HG03097 (cell line): ENCODE results near the gene TRDMT1.

Experiments used
- ATAC-seq: cut with Tn5 transposase; IDR thresholded peaks from one replicate; pipeline ENCODE4 v1.9.1; 2021; ENCODE audit not compliant: unreplicated experiment, low FRiP score

The TRDMT1 gene

DNA sequence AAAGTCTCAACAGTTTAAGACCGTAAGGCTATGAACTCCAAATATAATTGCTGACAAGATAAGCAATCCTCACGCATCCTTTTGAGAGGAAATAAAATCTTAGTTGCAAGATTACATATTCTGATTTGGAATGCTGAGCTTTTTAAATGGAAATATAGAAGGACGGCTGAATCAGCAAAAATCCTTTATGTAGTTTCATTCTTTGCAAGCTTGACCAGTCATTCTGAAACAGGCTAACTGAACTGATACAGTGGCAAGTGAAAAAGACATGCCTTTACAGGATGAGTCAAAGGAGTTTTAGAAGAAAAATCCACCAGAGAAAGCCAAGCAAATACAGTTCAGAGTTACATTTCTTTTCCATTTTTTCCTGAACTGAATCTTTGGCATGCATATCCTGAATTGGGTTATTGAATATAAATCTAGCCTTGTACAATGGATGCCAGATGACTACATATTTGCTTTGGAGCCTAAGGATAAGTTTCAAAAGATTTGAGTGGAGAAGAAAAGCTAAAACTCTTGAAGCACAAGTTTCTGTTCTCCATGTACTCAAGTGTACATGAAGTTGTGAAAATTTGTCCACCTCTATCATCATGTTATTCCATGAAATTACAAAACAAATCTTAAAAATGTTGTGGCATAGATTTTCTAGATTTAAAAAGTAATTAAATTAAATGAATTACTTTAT lies 30.9 kb upstream of the TRDMT1 start:
- no peak for ATAC-seq

DNA sequence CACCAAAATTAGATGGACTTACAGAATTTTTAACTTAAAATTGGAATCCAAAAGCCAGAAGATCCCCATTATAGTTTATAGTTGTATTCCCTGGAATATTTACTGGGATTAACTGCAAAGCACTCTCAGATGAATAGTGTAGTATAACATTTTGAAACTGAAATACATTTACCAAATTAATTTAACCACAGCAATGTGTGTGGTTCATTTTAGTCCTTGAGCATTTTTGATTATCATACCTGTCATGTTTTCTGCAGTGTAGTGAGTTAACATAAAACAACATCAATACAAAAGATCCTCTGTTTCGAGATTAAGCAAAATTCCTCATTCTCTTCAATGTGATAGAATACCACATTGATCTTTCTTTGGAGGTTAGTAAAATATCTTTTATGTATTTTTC lies 30.3 kb upstream of the TRDMT1 start:
- no peak for ATAC-seq

DNA sequence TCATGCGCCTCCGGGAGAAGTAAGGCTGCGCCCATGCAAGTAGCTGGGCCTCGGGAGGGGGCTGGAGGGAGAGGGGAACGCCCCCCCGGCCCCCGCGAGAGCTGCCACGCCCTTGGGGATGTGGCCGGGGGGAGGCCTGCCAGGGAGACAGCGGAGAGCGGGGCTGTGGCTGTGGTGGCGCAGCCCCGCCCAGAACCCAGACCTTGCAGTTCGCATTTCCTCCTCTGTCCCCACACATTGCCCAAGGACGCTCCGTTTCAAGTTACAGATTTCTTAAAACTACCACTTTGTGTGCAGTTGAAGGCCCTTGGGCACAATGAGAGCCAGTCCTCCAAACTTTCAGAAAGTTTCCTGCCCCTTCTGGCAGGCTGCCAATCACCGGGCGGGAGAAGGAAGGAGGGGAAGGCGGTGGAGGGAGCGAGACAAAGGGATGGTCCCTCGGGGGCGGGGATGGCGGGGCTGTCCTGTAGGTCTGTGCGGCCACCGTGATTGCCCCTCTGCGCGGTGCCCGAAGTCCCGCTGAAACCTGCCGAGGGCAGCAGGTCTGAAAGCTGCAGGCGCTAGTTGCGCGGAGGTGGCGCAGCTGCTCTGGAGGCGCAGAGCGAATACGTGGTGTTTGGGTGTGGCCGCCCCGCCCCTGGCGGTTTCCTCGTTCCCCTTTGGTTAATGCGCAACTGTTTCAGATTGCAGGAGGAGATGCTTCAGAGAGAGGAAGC lies 28.7 kb upstream of the TRDMT1 start:
- peak; percentile 40 for ATAC-seq

DNA sequence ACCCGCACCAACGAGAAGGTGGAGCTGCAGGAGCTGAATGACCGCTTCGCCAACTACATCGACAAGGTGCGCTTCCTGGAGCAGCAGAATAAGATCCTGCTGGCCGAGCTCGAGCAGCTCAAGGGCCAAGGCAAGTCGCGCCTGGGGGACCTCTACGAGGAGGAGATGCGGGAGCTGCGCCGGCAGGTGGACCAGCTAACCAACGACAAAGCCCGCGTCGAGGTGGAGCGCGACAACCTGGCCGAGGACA lies 28.2 kb upstream of the TRDMT1 start:
- ATAC-seq: peak; percentile 2

DNA sequence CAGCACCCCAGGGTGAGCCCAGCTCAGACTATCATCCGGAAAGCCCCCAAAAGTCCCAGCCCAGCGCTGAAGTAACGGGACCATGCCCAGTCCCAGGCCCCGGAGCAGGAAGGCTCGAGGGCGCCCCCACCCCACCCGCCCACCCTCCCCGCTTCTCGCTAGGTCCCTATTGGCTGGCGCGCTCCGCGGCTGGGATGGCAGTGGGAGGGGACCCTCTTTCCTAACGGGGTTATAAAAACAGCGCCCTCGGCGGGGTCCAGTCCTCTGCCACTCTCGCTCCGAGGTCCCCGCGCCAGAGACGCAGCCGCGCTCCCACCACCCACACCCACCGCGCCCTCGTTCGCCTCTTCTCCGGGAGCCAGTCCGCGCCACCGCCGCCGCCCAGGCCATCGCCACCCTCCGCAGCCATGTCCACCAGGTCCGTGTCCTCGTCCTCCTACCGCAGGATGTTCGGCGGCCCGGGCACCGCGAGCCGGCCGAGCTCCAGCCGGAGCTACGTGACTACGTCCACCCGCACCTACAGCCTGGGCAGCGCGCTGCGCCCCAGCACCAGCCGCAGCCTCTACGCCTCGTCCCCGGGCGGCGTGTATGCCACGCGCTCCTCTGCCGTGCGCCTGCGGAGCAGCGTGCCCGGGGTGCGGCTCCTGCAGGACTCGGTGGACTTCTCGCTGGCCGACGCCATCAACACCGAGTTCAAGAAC lies 27.7 kb upstream of the TRDMT1 start:
- ATAC-seq: peak; percentile 26

- ATAC-seq: peak; percentile 36
These were observed 26.9 kb upstream of the TRDMT1 start, which contains the start of gene VIM for GRCh38 chr10:17228091-17229015. TSS of gene VIM (plus strand) at chr10:17228241. CDS start at chr10:17229423, 1,182 bp downstream.

- ATAC-seq: no peak
These were observed 26.1 kb upstream of the TRDMT1 start for GRCh38 chr10:17227367-17228090.

- no peak for ATAC-seq
These were observed 25.4 kb upstream of the TRDMT1 start for GRCh38 chr10:17226891-17227303.

DNA sequence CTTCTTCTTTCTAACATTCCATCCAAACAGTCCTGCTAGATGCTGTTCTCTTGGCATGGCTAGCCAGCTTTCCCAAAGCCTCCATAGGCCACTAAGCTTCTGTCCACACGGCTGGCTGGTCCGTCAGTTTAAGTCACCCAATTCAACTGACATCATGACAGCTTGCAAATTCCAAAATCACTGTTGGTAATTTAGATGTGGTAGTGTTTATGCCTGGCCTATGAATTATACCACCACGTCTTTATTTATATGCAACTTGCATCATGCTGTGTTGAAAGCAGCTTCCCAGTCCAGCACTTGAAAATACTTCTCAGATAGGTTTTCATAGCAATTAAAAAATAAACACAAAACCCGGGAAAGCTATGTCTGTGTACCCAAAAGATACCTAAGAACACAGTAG lies 24.3 kb upstream of the TRDMT1 start:
- ATAC-seq: no peak

DNA sequence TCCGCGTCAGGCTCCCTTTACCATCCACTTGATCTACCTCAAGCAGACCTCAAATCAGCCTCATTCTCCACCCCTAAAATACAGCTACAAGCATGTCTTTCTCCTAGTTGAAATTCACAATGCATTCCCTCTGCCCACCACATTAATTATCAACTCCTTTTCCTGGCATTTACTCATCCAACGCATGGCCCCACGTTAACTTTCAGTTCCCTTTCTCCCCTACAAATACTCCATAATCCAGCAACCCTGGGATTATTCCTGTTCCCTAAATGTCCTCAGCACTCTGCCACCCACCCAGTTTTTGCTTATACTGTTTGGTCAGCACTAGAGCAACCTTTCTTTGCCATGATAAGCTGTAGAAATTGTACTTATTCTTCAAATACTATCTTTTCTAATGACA lies 20.9 kb upstream of the TRDMT1 start:
- ATAC-seq: no peak

- ATAC-seq: no peak
These were observed 19.2 kb upstream of the TRDMT1 start for GRCh38 chr10:17220652-17221100.

DNA sequence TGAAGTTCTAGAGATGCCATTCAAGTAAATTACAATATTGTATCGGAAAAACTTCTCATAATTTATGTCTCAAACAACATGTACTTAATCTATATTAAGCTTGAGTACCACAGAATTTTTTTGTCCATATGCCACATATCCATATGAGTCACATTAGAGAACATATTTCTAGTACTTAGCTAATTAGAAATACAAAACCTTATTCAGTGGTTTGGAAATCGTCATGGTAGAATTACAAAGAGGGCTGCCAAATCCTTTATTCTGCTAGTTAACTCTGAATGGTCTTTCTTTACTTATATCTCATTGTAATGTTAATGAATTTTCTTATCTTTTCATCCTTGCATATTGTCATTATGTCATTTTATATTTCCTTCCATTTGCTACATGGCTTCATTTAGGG lies 17.6 kb upstream of the TRDMT1 start:
- ATAC-seq: no peak

DNA sequence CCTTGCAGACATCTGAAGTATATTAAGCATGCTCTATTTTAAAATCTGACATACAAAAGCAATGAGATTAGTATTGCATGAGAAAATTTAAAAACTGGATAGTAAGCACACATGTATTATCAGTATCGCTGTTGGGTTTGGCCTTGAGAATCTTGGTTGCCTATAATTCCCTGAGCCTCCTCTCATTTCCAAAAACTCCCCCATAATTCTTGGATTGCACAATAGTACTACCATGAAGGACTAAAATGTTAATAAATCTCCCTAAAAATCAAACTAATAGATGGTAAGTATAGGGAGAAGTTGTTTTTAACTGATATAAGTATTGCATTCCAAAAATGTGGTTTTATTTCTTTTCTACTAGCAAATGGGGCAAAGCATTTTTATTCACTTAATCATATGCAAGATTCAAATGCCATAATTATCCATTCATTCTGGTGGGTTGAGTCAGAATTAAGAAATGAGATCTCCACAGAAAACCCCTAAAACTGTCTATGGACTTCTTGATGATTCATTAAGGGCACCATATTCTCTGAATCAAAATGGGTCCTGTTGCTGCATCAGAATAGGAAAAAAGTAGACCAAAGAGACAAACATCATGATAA lies 16.3 kb upstream of the TRDMT1 start:
- ATAC-seq: no peak

GRCh38 chr10:17216901-17217395 lies 15.5 kb upstream of the TRDMT1 start:
- no peak for ATAC-seq

- ATAC-seq: peak; percentile 100
These were observed 14.9 kb upstream of the TRDMT1 start for GRCh38 chr10:17216217-17216900.

GRCh38 chr10:17215782-17216122 lies 14.3 kb upstream of the TRDMT1 start:
- no peak for ATAC-seq

DNA sequence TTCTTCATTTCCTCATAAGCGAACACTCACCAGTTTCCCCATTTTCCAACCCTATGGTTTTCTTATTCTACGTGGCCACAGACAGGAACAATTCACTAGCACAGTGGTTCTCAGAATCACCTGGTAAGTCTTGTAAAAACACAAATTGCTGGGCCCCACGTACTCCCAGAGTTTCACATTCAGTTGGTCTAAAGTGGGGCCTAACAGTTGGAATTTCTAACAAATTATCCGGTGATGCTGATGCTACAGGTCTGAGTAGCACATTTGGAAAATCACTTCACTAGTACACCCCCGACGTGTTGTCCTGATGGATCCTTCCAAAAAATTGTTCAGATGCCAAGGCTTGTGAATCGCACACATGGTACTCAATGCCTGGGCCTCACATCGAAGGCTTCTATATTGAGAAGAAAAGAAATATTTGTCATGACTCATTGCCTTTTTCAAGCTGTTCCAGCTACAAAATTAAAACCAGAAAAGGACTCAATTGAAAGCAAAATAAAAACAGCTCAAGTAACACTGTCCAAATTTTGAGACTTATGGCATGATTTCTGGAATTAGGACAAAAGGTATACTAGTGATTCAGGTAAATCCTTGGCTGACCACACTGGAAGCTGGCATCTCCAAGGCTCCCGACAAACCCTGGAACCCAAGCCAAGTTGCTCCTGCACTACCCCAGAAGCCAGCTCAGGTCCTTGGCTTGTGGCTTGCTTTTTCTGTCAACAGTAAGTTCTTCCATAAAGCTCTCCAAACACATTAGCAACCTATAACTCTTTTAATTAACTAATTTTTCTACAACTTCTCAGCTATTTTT lies 13.7 kb upstream of the TRDMT1 start:
- no peak for ATAC-seq

DNA sequence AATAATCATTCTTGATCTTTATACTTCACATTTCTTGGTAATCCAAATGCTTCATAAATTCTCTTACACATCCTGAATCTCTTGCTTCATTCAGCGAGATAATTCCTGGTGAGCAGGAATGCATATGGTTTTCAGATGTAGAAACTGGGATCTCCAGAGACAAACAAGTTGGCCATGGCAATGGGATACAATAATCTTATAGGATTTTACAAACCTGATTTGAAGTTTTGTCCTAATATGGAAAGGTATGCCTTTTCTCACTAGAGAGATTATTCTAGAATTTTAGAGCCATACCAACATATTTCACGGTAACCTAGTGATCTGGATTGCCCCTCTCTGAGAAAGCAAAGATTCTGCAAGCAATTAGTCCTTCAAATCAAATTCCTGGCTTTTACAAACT lies 13.1 kb upstream of the TRDMT1 start:
- no peak for ATAC-seq
